ENCODE measurements around the gene WDR1. TPM values are rescaled to one million over a fixed set of nuclear protein-coding genes. Genes with fewer than 3 reads are reported as not detected.

WDR1 gene
- total and polyA plus RNA-seq, 10 of the 15 experiments (the other 5 are each of a cell fraction or from before 2014, with no cell fraction given): 28.5 to 397 (median 290) TPM

DNA sequence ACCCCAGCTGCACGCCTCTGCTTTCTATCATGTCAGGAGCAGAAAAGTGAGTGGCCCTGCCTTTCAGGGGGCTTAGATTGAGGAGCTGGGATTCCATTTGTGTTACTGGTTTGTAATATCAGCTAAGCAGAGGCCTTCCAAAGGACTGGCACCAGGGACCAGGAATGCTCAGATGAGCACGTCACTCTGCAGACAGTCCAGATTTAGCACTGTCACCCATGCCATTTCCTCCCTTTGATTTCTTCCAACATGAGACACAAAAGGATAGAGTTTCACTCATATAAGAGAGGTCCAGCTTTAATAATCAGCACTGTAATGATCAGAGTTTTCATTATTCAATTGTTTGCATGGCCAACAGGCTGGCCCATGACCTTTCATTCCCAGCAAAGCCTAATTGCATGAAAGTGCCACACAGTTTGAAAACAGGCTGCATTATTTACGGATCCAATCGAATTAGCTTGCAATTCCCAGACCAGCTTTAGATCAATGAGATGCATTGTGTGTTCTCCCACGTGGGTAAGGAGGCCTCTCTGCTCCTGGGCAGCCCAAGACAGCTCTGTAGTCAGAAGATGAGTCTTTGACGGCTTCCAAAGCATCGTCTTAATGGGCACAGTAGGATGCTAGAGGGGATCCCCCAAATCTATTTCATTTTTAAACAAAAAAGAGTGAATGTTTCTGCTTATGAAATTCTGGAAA, 85.5 kb downstream of the WDR1 start (continued):
- TF ChIP-seq, protein P1, sequence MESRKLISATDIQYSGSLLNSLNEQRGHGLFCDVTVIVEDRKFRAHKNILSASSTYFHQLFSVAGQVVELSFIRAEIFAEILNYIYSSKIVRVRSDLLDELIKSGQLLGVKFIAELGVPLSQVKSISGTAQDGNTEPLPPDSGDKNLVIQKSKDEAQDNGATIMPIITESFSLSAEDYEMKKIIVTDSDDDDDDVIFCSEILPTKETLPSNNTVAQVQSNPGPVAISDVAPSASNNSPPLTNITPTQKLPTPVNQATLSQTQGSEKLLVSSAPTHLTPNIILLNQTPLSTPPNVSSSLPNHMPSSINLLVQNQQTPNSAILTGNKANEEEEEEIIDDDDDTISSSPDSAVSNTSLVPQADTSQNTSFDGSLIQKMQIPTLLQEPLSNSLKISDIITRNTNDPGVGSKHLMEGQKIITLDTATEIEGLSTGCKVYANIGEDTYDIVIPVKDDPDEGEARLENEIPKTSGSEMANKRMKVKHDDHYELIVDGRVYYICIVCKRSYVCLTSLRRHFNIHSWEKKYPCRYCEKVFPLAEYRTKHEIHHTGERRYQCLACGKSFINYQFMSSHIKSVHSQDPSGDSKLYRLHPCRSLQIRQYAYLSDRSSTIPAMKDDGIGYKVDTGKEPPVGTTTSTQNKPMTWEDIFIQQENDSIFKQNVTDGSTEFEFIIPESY (IDR thresholded peaks at IDR 0.05): no peak
- TF ChIP-seq RAD51 (IDR thresholded peaks at IDR 0.05) (no peak), ETV6 (conservative IDR thresholded peaks at IDR 0.05 in 1 of 2, IDR thresholded peaks at IDR 0.05 in 1 of 2; ENCODE audit: borderline replicate concordance in 1 of 2, low read depth in 1 of 2) (no peak), ZNF622 (IDR thresholded peaks at IDR 0.05) (no peak), RCOR1 (conservative IDR thresholded peaks at IDR 0.05; ENCODE audit: low read depth, low read length) (no peak), GATAD2B (conservative IDR thresholded peaks at IDR 0.05; ENCODE audit: low read depth) (no peak), ZNF207 (IDR thresholded peaks at IDR 0.05; ENCODE audit: borderline replicate concordance) (no peak)

DNA sequence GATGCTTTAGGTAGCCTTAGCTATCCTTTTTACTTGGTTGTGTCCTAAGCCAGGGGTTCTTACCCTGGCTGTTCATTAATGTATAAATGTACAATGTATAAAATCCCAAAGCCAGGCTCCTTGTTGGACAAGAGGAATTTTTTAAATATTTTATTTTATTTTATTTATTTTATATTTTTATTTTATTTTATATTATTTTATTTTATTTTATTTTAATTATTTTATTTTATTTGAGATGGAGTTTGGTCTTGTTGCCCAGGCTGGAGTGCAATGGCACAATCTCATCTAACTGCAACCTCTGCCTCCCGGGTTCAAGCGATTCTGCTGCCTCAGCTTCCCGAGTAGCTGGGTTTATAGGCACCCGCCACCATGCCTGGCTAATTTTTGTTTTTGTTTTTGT, 87.2 kb downstream of the WDR1 start:
- H3K4me2 ChIP-seq (ENCODE audit: control insufficient read depth, insufficient read depth): no peak overlapping the region
- SMC1A ChIA-PET (ENCODE audit: uncharacterized antibody, unreplicated experiment): interaction anchor here (2.0 kb wide), 1 partner anchor 14 kb away, joined by 8 read pairs; no protein-coding TSS in a partner anchor
- RAD21 ChIA-PET (ENCODE audit: unreplicated experiment): no interaction called here
- POLR2A ChIA-PET: no interaction called here
- no peak overlapping the region for H3K27ac ChIP-seq (ENCODE audit: control insufficient read depth, insufficient read depth)
- ATAC-seq (no peak), DNase-seq (ENCODE audit: low read depth, low spot score) (no peak), FAIRE-seq (no peak)
- intact Hi-C loops (cut with micrococcal nuclease; ENCODE audit: unreplicated experiment) (no loop called here), in situ Hi-C loops (cut with MboI) (loop anchor here (10.0 kb wide), 1 partner anchor 495 kb away; no protein-coding TSS in a partner anchor)
- H3K79me2 ChIP-seq (ENCODE audit: control insufficient read depth, insufficient read depth, low read length): no peaks in the 10 kb centered on the region
- H2AFZ ChIP-seq (ENCODE audit: control insufficient read depth, low read depth, low read length): no peak overlapping the region
- WGBS (ENCODE audit: insufficient coverage, insufficient replicate concordance, low lambda C conversion rate, missing lambda C conversion rate): 80% methylated on average over 4 of the region's 4 CpGs
- no peak for TF ChIP-seq MYB (IDR thresholded peaks at IDR 0.05; ENCODE audit: borderline replicate concordance, low read depth, low read length)
- no peaks in the 10 kb centered on the region for H3K36me3 ChIP-seq (ENCODE audit: control insufficient read depth in 2 of 2, insufficient read depth in 2 of 2, low read length in 1 of 2)
- H3K4me1 ChIP-seq (ENCODE audit: control insufficient read depth, insufficient read depth, low read length): no peaks in the 10 kb centered on the region
- H3K9ac ChIP-seq (ENCODE audit: control insufficient read depth, insufficient read depth, low read length): no peak overlapping the region
- no peaks in the 10 kb centered on the region; a peak in 1 of 4 replicates for H3K27me3 ChIP-seq (replicated peaks in 1 of 2; ENCODE audit: control insufficient read depth in 2 of 2, insufficient read depth in 2 of 2, low read length in 1 of 2)
- H3K9me3 ChIP-seq (replicated peaks; ENCODE audit: control insufficient read depth, insufficient read depth, low read length): no peaks in the 10 kb centered on the region
- no peaks in the 10 kb centered on the region for H4K20me1 ChIP-seq (ENCODE audit: control insufficient read depth, insufficient read depth)
- no peak overlapping the region for H3K4me3 ChIP-seq
- BruUV-seq (replicated peaks): no TSS peak
- CTCF ChIA-PET: interaction anchor here (0.6 to 10.0 kb wide), 2 partner anchors 14 to 261 kb away, joined by 3 to 47 read pairs; no protein-coding TSS in a partner anchor

Measured in GM12878 (cell line).